GM12892 (cell line): ENCODE data around the gene DKKL1.

Experiments
- POLR2A ChIP-seq: IDR thresholded peaks from 2 replicates; pipeline ENCODE4 v1.6.1; 2011; ENCODE audit warnings: low read depth, low read length, control low read depth
- TAF1 ChIP-seq: IDR thresholded peaks from 2 replicates; pipeline ENCODE4 v1.6.1; 2011; ENCODE audit warnings: low read depth, mild to moderate bottlenecking, control low read depth, low read length, borderline replicate concordance

DNA sequence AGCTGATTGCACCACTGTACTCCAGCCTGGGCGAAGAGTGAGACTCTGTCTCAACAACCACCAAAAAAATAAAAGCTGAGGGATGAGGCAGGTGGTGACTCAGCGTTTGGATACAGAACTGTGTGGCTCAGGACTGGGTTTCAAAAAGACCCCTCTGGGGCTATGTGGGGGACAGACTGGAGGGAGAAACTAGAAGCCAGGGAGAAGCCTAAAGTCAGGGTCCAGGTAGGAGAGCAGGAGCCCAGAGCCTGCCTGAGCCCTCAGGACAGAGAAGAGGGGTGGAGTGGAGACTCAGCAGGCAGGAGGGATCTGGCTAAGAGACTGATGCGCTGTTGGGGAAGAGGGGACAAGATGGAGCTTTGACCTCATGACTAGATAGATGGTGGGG is 30.3 kb upstream of the DKKL1 start:
- TF ChIP-seq POLR2A: no peak
- no peak for TF ChIP-seq TAF1
